ENCODE measurements around the gene TMEM245. TPM values are rescaled to one million over a fixed set of nuclear protein-coding genes. Genes with fewer than 3 reads are reported as not detected.

TMEM245 gene
- total RNA-seq, 1 experiment from 2014 or later = 59.8 TPM

GRCh38 chr9:109082091-109082620, 37.6 kb downstream of the TMEM245 start:
- Histone ChIP-seq H3K9me3 (ENCODE audit: low read depth, low read length, poor library complexity, severe bottlenecking) (no peaks in the 10 kb centered on the region), H3K27me3 (replicated peaks; ENCODE audit: insufficient read depth, low read depth, low read length, poor library complexity) (no peaks in the 10 kb centered on the region), H3K4me1 (ENCODE audit: insufficient read depth, low read length, poor library complexity, severe bottlenecking) (no peaks in the 10 kb centered on the region), H3K36me3 (ENCODE audit: insufficient read depth, low read length, poor library complexity, severe bottlenecking) (peaks cover 53% of the 10 kb centered on the region), H3K4me3 (ENCODE audit: low read depth, low read length, poor library complexity, severe bottlenecking) (no peak overlapping the region), H3K27ac (ENCODE audit: low read depth, low read length, poor library complexity, severe bottlenecking) (no peak overlapping the region)
- no peak for DNase-seq (ENCODE audit: low spot score)
- intact Hi-C loops (cut with micrococcal nuclease; ENCODE audit: unreplicated experiment) = no loop called here
- POLR2A ChIA-PET (ENCODE audit: low non-redundant PET) = no interaction called here
- TF ChIP-seq EZH2 (IDR thresholded peaks at IDR 0.05; ENCODE audit: borderline replicate concordance, low read depth, low read length, poor library complexity, severe bottlenecking) (no peak), CTCF (conservative IDR thresholded peaks at IDR 0.05; ENCODE audit: low read depth, low read length) (no peak)
- CTCF ChIA-PET = no interaction called here
- BruUV-seq (replicated peaks) = no TSS peak

- H3K9me3 ChIP-seq (ENCODE audit: low read depth, low read length, poor library complexity, severe bottlenecking) = no peaks in the 10 kb centered on the region
- no TSS peak for BruUV-seq (replicated peaks)
- no peak overlapping the region for H3K27ac ChIP-seq (ENCODE audit: low read depth, low read length, poor library complexity, severe bottlenecking)
- peaks cover 58% of the 10 kb centered on the region for H3K36me3 ChIP-seq (ENCODE audit: insufficient read depth, low read length, poor library complexity, severe bottlenecking)
- H3K27me3 ChIP-seq (replicated peaks; ENCODE audit: insufficient read depth, low read depth, low read length, poor library complexity) = no peaks in the 10 kb centered on the region
- ChIA-PET POLR2A (ENCODE audit: low non-redundant PET) (no interaction called here), CTCF (no interaction called here)
- intact Hi-C loops (cut with micrococcal nuclease; ENCODE audit: unreplicated experiment) = no loop called here
- no peak for DNase-seq (ENCODE audit: low spot score)
- H3K4me3 ChIP-seq (ENCODE audit: low read depth, low read length, poor library complexity, severe bottlenecking) = no peak overlapping the region
- TF ChIP-seq CTCF (conservative IDR thresholded peaks at IDR 0.05; ENCODE audit: low read depth, low read length) (no peak), EZH2 (IDR thresholded peaks at IDR 0.05; ENCODE audit: borderline replicate concordance, low read depth, low read length, poor library complexity, severe bottlenecking) (no peak)
- no peaks in the 10 kb centered on the region for H3K4me1 ChIP-seq (ENCODE audit: insufficient read depth, low read length, poor library complexity, severe bottlenecking)
Measured at GRCh38 chr9:109074236-109074889, 45.4 kb downstream of the TMEM245 start.

GRCh38 chr9:109072821-109073435, 46.8 kb downstream of the TMEM245 start:
- POLR2A ChIA-PET (ENCODE audit: low non-redundant PET) = no interaction called here
- BruUV-seq (replicated peaks) = no TSS peak

More at GRCh38 chr9:109072821-109073435, 46.8 kb downstream of the TMEM245 start:
- no peaks in the 10 kb centered on the region for H3K9me3 ChIP-seq (ENCODE audit: low read depth, low read length, poor library complexity, severe bottlenecking)
- no peak for DNase-seq (ENCODE audit: low spot score)
- peaks cover 49% of the 10 kb centered on the region for H3K36me3 ChIP-seq (ENCODE audit: insufficient read depth, low read length, poor library complexity, severe bottlenecking)
- intact Hi-C loops (cut with micrococcal nuclease; ENCODE audit: unreplicated experiment) = no loop called here
- no peaks in the 10 kb centered on the region for H3K4me1 ChIP-seq (ENCODE audit: insufficient read depth, low read length, poor library complexity, severe bottlenecking)
- CTCF ChIA-PET = no interaction called here
- H3K27ac ChIP-seq (ENCODE audit: low read depth, low read length, poor library complexity, severe bottlenecking) = no peak overlapping the region
- H3K4me3 ChIP-seq (ENCODE audit: low read depth, low read length, poor library complexity, severe bottlenecking) = no peak overlapping the region
- H3K27me3 ChIP-seq (replicated peaks; ENCODE audit: insufficient read depth, low read depth, low read length, poor library complexity) = no peaks in the 10 kb centered on the region
- TF ChIP-seq CTCF (conservative IDR thresholded peaks at IDR 0.05; ENCODE audit: low read depth, low read length) = no peak
- TF ChIP-seq EZH2 (IDR thresholded peaks at IDR 0.05; ENCODE audit: borderline replicate concordance, low read depth, low read length, poor library complexity, severe bottlenecking) = no peak
